ENCODE data around the gene IL17RE. TPM values are rescaled to one million over a fixed set of nuclear protein-coding genes. Genes with fewer than 3 reads are reported as not detected.
"Not testable (repeated sequence)": the region's sequence is repeated elsewhere in the genome, so short reads cannot be mapped to it uniquely, and the experiment has no call there.

Gene IL17RE
- total and polyA plus RNA-seq, 2 donors (not counting 3 experiments of a cell fraction or from before 2014, with no cell fraction given): 1.2 to 1.3 TPM

DNA sequence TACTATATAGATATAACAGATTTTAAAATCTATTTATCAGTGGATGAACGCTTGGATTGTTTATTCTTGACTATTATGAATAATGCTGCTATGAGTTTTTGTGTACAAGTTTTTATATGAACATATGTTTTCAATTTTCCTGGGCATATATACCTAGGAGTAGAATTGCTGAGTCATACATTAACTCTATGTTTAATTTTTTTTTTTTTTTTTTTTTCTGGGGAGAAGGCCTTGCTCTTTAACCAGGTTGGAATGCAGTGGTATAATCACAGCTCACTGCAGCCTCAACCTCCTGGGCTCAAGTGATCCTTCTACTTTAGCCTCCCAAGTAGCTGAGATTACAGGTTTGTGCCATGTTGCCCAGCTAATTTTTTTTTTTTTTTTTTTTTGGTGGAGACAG lies 31.7 kb upstream of the IL17RE start:
- ChIA-PET CTCF (no interaction called here), POLR2A (interaction anchor here (0.6 kb wide), 1 partner anchor 356 kb away, joined by 3 read pairs; no protein-coding TSS in a partner anchor)
- dilution Hi-C loops (cut with MboI; ENCODE audit: extremely low pct_ligation_motif_present, low sequenced_read_pairs): no loop called here
- Histone ChIP-seq H4K20me1 (replicated peaks; ENCODE audit: control insufficient read depth, extremely low read depth, insufficient read depth, low read length) (no peaks in the 10 kb centered on the region), H3K4me3 (replicated peaks in 1 of 3; ENCODE audit: insufficient read depth in 1 of 3, low read depth in 1 of 3, low read length in 3 of 3) (no peak overlapping the region), H3K9me3 (replicated peaks; ENCODE audit: control insufficient read depth, insufficient read depth, low read length) (no peaks in the 10 kb centered on the region), H3K4me1 (ENCODE audit: control insufficient read depth, extremely low read depth, insufficient read depth, low read length) (no peaks in the 10 kb centered on the region), H3K9me1 (replicated peaks; ENCODE audit: control insufficient read depth, extremely low read depth, insufficient read depth, low read length) (no peaks in the 10 kb centered on the region), H3K9ac (replicated peaks; ENCODE audit: extremely low read depth, insufficient read depth, low read length) (no peak overlapping the region), H3K79me2 (ENCODE audit: control insufficient read depth, insufficient read depth, low read length) (no peaks in the 10 kb centered on the region), H3K27me3 (ENCODE audit: control insufficient read depth in 2 of 2, insufficient read depth in 2 of 2, low read length in 2 of 2) (no peaks in the 10 kb centered on the region), H2AFZ (ENCODE audit: low read depth, low read length) (no peak overlapping the region), H3K27ac (ENCODE audit: insufficient read depth, low read depth, low read length) (no peak overlapping the region), H3K4me2 (ENCODE audit: insufficient read depth, low read length) (no peak overlapping the region), H3K36me3 (ENCODE audit: control insufficient read depth in 2 of 2, extremely low read depth in 1 of 2, insufficient read depth in 2 of 2, low read length in 2 of 2) (no peaks in the 10 kb centered on the region)
- TF ChIP-seq MYC (IDR thresholded peaks at IDR 0.05; ENCODE audit: low read depth, low read length) (no peak), GATA2 (IDR thresholded peaks at IDR 0.05; ENCODE audit: insufficient read depth, insufficient read length, low read depth, low read length) (no peak), POLR2AphosphoS5 (IDR thresholded peaks at IDR 0.05; ENCODE audit: insufficient read depth, low read depth, low read length) (no peak), CTCF (IDR thresholded peaks at IDR 0.05; ENCODE audit: extremely low read depth in 1 of 2, insufficient read depth in 1 of 2, low read depth in 1 of 2, low read length in 2 of 2) (no peak), POLR2A (IDR thresholded peaks at IDR 0.05; ENCODE audit: low read depth, low read length) (no peak), EZH2 (IDR thresholded peaks at IDR 0.05; ENCODE audit: borderline replicate concordance, low read depth, low read length, severe bottlenecking) (no peak), MAX (IDR thresholded peaks at IDR 0.05; ENCODE audit: insufficient read depth, insufficient read length) (no peak), JUN (IDR thresholded peaks at IDR 0.05; ENCODE audit: borderline replicate concordance, insufficient read depth, insufficient read length, low read depth) (no peak), FOS (IDR thresholded peaks at IDR 0.05; ENCODE audit: borderline replicate concordance, insufficient read depth, low read length) (no peak)
- no TSS peak for BruUV-seq (replicated peaks)
- intact Hi-C loops (cut with micrococcal nuclease): no loop called here
- DNase-seq (ENCODE audit: low read depth, low spot score): no peak
- no peak for FAIRE-seq

DNA sequence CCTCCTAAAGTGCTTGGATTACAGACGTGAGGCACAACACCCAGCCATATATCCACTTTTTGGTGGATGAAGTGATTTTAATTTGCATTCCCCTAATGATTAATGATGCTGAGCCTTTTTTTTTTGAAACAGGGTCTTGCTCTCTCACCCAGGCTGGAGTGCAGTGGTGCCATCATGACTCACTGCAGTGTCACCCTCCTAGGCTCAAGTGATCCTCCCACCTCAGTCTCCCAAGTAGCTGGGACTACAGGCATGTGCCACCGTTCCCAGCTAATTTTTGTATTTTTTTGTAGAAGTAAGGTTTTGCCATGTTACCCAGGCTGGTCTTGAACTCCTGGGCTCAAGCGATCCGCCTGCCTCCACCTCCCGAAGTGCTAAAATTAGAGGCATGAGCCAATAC lies 30.6 kb upstream of the IL17RE start:
- dilution Hi-C loops (cut with MboI; ENCODE audit: extremely low pct_ligation_motif_present, low sequenced_read_pairs); CTCF ChIA-PET: not testable (repeated sequence)

More for the DNA sequence above, 30.6 kb upstream of the IL17RE start:
- H3K9me1 ChIP-seq (replicated peaks; ENCODE audit: control insufficient read depth, extremely low read depth, insufficient read depth, low read length); H3K27me3 ChIP-seq (ENCODE audit: control insufficient read depth in 2 of 2, insufficient read depth in 2 of 2, low read length in 2 of 2); intact Hi-C loops (cut with micrococcal nuclease); H4K20me1 ChIP-seq (replicated peaks; ENCODE audit: control insufficient read depth, extremely low read depth, insufficient read depth, low read length); H3K9ac ChIP-seq (replicated peaks; ENCODE audit: extremely low read depth, insufficient read depth, low read length); H3K79me2 ChIP-seq (ENCODE audit: control insufficient read depth, insufficient read depth, low read length); POLR2A ChIA-PET; FAIRE-seq; H3K9me3 ChIP-seq (replicated peaks; ENCODE audit: control insufficient read depth, insufficient read depth, low read length); H3K27ac ChIP-seq (ENCODE audit: insufficient read depth, low read depth, low read length); DNase-seq (ENCODE audit: low read depth, low spot score); H3K4me1 ChIP-seq (ENCODE audit: control insufficient read depth, extremely low read depth, insufficient read depth, low read length); H3K4me3 ChIP-seq (replicated peaks in 1 of 3; ENCODE audit: insufficient read depth in 1 of 3, low read depth in 1 of 3, low read length in 3 of 3); H2AFZ ChIP-seq (ENCODE audit: low read depth, low read length); H3K4me2 ChIP-seq (ENCODE audit: insufficient read depth, low read length); BruUV-seq (replicated peaks); H3K36me3 ChIP-seq (ENCODE audit: control insufficient read depth in 2 of 2, extremely low read depth in 1 of 2, insufficient read depth in 2 of 2, low read length in 2 of 2): not testable (repeated sequence)
